Right atrium auricular region (tissue), 2 donors: Measurements from ENCODE around the gene MYOM3. TPM values are rescaled to one million over a fixed set of nuclear protein-coding genes. Genes with fewer than 3 reads are reported as not detected.

Experiments used
- DNase-seq: peaks from one replicate; pipeline ENCODE4 v3.0.0-alpha.2; 2019; ENCODE audit warnings: low spot score
- H3K27ac ChIP-seq, 2 donors: fragments of 200-600 bp; sonication (generic); 1 replicate in 1 of 2; 2 replicates in 1 of 2; pipeline ENCODE4 v1.5.1; 2016 to 2019
- H3K27me3 ChIP-seq, 2 donors: fragments of 200-600 bp; sonication (generic); one replicate each; pipeline versions ENCODE4 v1.5.1 to v1.6.0; 2017 to 2019
- H3K36me3 ChIP-seq: fragments of 200-600 bp; sonication (generic); one replicate; pipeline ENCODE4 v1.5.1; 2016
- H3K4me1 ChIP-seq, 2 donors: fragments of 200-600 bp; sonication (generic); one replicate each; pipeline versions ENCODE4 v1.5.1 to v1.6.0; 2017 to 2019
- H3K4me3 ChIP-seq, 2 donors: fragments of 200-600 bp; sonication (generic); 1 replicate in 1 of 2; 2 replicates in 1 of 2; pipeline ENCODE4 v1.5.1; 2017 to 2019; ENCODE audit warnings: mild to moderate bottlenecking in 1 of 2, moderate library complexity in 1 of 2
- H3K9me3 ChIP-seq, 2 donors: fragments of 200-600 bp; sonication (generic); one replicate each; pipeline ENCODE4 v1.5.1; 2019
- total RNA-seq, 2 donors: library from RNA; depleted of rRNA; stranded (reverse); fragments of >200 nt; gene quantifications; one replicate each; pipeline ENCODE4 v1.1.0, GENCODE V29; 2016
- TF ChIP-seq, protein P1 (sequence below), 2 donors: fragments of 200-600 bp; sonication (generic); IDR thresholded peaks; one replicate each; pipeline ENCODE4 v1.5.1; 2019; ENCODE audit warnings: antibody characterized with exemption in 2 of 2

Gene MYOM3
- total RNA-seq, 2 donors from 2014 or later, result 98.7 to 241 TPM

DNA sequence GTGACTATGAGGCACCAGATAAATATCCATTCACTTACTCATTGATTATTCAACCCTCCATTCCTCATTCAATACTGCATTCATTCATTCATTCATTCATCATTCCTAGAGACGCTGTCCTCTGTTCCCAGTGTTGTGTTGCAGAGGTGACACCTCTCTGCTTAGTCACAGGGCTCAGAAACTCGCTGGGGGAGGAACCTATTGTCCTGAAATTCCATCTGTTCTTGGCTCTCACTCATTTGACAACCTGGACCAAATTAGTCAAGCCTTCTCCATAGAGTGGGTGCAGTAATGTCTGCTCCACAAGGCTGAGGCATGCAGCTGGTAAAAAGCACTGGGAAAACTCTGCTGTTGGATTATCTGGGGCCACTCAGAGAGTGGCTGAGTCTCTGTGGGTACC, 49.7 kb downstream of the MYOM3 start:
- no peak overlapping the region for H3K4me3 ChIP-seq
- H3K27ac ChIP-seq, result no peak overlapping the region
- DNase-seq, result no peak
- peaks cover 86% of the 10 kb centered on the region for H3K36me3 ChIP-seq
- H3K4me1 ChIP-seq, result no peaks in the 10 kb centered on the region
- TF ChIP-seq, protein P1, sequence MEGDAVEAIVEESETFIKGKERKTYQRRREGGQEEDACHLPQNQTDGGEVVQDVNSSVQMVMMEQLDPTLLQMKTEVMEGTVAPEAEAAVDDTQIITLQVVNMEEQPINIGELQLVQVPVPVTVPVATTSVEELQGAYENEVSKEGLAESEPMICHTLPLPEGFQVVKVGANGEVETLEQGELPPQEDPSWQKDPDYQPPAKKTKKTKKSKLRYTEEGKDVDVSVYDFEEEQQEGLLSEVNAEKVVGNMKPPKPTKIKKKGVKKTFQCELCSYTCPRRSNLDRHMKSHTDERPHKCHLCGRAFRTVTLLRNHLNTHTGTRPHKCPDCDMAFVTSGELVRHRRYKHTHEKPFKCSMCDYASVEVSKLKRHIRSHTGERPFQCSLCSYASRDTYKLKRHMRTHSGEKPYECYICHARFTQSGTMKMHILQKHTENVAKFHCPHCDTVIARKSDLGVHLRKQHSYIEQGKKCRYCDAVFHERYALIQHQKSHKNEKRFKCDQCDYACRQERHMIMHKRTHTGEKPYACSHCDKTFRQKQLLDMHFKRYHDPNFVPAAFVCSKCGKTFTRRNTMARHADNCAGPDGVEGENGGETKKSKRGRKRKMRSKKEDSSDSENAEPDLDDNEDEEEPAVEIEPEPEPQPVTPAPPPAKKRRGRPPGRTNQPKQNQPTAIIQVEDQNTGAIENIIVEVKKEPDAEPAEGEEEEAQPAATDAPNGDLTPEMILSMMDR (IDR thresholded peaks at IDR 0.05), result no peak
- H3K27me3 ChIP-seq, result no peaks in the 10 kb centered on the region
- no peaks in the 10 kb centered on the region for H3K9me3 ChIP-seq

DNA sequence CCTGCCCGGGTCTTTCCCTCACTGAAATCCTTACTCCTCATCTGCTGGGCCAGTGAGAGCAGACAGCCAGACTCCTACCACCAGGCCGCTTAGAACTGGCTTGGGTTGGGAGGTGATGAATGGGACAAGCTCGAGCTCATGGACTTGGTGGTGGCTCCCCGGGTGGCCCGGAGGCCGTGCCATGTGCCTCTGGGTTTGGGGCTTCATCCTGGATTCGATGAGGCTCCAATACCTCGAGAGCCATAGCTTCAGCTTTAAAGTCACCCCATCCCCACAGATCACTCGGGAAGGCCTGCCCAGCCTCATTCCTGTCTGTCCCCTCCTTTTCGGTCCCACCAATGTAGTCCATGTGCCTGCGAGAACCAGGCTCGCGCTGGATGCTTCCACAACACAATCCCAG, 51.5 kb downstream of the MYOM3 start:
- Histone ChIP-seq H3K9me3 (no peaks in the 10 kb centered on the region), H3K27me3 (no peaks in the 10 kb centered on the region), H3K36me3 (peaks cover 81% of the 10 kb centered on the region), H3K4me1 (no peaks in the 10 kb centered on the region), H3K27ac (no peak overlapping the region), H3K4me3 (no peak overlapping the region)
- no peak for DNase-seq
- TF ChIP-seq, protein P1 (IDR thresholded peaks at IDR 0.05), result no peak

DNA sequence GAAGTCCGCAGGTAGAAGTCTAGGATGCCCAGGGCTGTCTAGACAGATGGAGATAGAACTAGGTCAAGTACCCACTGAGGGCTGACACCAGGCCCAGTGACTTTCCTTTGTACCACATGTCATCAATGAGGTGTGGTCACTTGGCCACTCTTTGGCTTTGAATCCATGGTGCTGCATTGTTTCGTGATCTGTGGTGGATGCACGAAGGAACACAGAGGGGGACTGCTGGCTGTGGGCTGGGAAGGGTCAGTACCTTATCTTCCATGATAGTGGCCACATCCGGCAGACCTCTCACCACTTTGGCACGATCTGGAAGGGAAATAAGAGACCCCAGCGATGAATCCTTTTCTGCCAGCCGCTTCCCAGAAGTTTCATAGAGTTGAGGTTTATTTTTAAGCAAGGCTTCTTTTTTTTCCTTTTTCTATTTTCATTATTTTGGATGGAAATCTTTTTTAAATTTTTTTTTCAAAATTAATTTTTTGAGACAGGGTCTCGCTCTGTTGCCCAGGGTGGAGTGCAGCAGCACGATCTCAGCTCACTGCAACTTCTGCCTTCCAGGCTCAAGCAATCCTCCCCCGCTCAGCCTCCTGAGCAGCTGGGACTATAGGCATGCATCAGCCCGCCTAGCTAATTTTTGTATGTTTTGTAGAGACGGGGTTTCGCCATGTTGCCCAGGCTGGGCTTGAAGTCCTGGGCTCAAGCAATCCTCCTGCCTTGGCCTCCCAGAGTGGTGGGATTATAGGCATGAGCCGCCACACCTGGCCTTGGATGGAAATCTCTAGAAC, 53.1 kb downstream of the MYOM3 start:
- TF ChIP-seq, protein P1 (IDR thresholded peaks at IDR 0.05), result no peak
- peaks cover 65% of the 10 kb centered on the region for H3K36me3 ChIP-seq
- no peaks in the 10 kb centered on the region for H3K4me1 ChIP-seq
- no peak overlapping the region for H3K4me3 ChIP-seq
- no peak for DNase-seq
- H3K27ac ChIP-seq, result no peak overlapping the region
- H3K27me3 ChIP-seq, result no peaks in the 10 kb centered on the region
- no peaks in the 10 kb centered on the region for H3K9me3 ChIP-seq

DNA sequence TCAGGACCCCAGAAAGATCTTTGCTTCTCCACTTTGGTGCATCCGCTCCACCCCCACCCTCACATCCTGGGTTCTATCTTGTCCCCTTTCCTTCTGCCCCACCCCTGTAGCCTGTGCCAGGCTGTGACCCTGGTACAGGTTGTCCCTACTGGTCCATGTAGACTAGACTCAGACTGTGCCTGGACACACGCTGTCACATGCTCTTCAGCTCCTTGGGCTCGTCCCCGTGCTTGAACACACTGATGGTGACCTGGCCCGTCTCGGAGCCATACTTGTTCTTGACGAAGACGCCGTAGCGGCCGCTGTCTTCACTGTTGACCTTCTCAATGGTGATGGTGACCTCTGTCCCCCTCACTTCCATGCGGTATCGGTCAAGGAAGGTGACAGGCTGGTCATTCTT, 54.8 kb downstream of the MYOM3 start:
- Histone ChIP-seq H3K27me3 (no peaks in the 10 kb centered on the region), H3K27ac (no peak overlapping the region), H3K36me3 (peaks cover 49% of the 10 kb centered on the region), H3K4me3 (no peak overlapping the region), H3K4me1 (no peaks in the 10 kb centered on the region), H3K9me3 (no peaks in the 10 kb centered on the region)
- TF ChIP-seq, protein P1 (IDR thresholded peaks at IDR 0.05), result no peak
- no peak for DNase-seq

DNA sequence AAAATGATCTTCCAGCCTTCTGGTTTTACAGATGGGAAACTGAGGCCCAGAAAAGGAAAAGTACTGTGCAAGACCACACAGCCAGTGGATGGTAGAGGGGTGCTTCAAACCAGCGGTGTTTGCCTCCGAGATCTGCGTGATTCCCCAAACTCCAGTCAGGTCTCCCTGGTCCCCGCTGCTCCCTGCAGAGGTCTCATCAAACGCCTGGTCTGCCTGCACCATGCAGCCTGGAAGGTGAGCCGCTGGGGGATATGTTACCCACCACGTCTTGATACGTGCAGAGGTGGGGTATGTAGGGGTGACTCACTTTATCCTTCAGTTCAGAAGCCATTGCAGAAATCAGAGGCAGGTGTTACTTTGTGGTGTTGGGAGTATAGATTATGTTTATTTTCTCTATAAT, 56.3 kb downstream of the MYOM3 start:
- Histone ChIP-seq H3K27ac (no peak overlapping the region), H3K9me3 (no peaks in the 10 kb centered on the region), H3K4me3 (no peak overlapping the region), H3K36me3 (peaks cover 40% of the 10 kb centered on the region), H3K27me3 (no peaks in the 10 kb centered on the region), H3K4me1 (no peaks in the 10 kb centered on the region)
- TF ChIP-seq, protein P1 (IDR thresholded peaks at IDR 0.05), result no peak
- DNase-seq, result no peak

DNA sequence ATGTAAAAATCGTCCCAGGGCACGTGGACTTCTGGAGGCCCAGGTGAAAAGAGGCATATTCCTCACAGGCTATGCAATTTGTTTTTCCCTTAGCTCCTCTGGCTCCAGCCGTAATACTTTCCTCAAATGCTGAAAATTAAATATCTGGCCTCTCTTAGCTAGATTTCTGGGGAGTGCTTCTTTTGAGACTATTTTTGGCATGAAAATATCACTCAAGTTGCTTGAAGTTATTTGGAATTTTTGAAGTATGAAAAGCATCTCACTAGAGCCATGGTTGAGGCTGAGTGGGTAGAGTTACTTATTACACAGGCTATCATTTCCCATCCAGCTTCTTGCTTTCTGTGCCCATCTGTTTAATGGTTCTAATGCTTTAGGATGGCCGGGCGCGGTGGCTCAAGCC, 59.7 kb downstream of the MYOM3 start:
- TF ChIP-seq, protein P1 (IDR thresholded peaks at IDR 0.05), result no peak
- no peaks in the 10 kb centered on the region for H3K4me1 ChIP-seq
- DNase-seq, result no peak
- peaks cover 8% of the 10 kb centered on the region for H3K36me3 ChIP-seq
- H3K4me3 ChIP-seq, result no peak overlapping the region
- H3K9me3 ChIP-seq, result no peaks in the 10 kb centered on the region
- no peaks in the 10 kb centered on the region for H3K27me3 ChIP-seq
- H3K27ac ChIP-seq, result no peak overlapping the region
